Vagina (tissue), 2 donors: ENCODE results near the gene ICAM5. TPM values are rescaled to one million over a fixed set of nuclear protein-coding genes. Genes with fewer than 3 reads are reported as not detected.

Experiments used
- DNase-seq, 2 donors: peaks; one replicate each; pipeline ENCODE4 v3.0.0-alpha.2; 2017; ENCODE audit errors: extremely low spot score in 2 of 2
- H3K27ac ChIP-seq: fragments of 200-600 bp; sonication (generic); one replicate; pipeline ENCODE4 v1.5.1; 2019
- H3K27me3 ChIP-seq: fragments of 200-600 bp; sonication (generic); one replicate; pipeline ENCODE4 v1.5.1; 2019
- H3K36me3 ChIP-seq, 2 donors: fragments of 200-600 bp; sonication (generic); one replicate each; pipeline ENCODE4 v1.5.1; 2017 to 2019
- H3K4me1 ChIP-seq: fragments of 200-600 bp; sonication (generic); one replicate; pipeline ENCODE4 v1.5.1; 2019
- H3K4me3 ChIP-seq, 2 donors: fragments of 200-600 bp; sonication (generic); 1 replicate in 1 of 2; 2 replicates in 1 of 2; pipeline ENCODE4 v1.5.1; 2016 to 2019
- H3K9me3 ChIP-seq: fragments of 200-600 bp; sonication (generic); one replicate; pipeline ENCODE4 v1.5.1; 2019
- CTCF ChIP-seq, 3 experiments: fragments of 450-650 bp in 2 of 3; fragments of 200-600 bp in 1 of 3; sonication (generic) in 1 of 3; IDR thresholded peaks; one replicate each; pipeline ENCODE4 v1.5.1; 2017 to 2019; ENCODE audit warnings: antibody characterized with exemption in 3 of 3, mild to moderate bottlenecking in 2 of 3, moderate library complexity in 2 of 3
- POLR2A ChIP-seq, 2 donors: fragments of 450-650 bp; IDR thresholded peaks; one replicate each; pipeline ENCODE4 v1.6.1; 2017; ENCODE audit warnings: antibody characterized with exemption in 2 of 2, mild to moderate bottlenecking in 2 of 2, moderate library complexity in 2 of 2
- POLR2AphosphoS5 ChIP-seq, 2 donors: sonication (generic); formaldehyde crosslinking; IDR thresholded peaks; one replicate each; pipeline ENCODE4 v1.9.0; 2017; ENCODE audit warnings: antibody characterized with exemption in 2 of 2, mild to moderate bottlenecking in 2 of 2, low read depth in 1 of 2; ENCODE audit not compliant: insufficient read depth in 1 of 2
- intact Hi-C: fragments of 100-400 bp; cut with DNase I; formaldehyde crosslinking; loops from one replicate; pipeline ENCODE4 v1.15.1; 2023
- total RNA-seq: library from RNA; depleted of rRNA; stranded (reverse); fragments of >200 nt; gene quantifications from one replicate; pipeline ENCODE4 v1.2.3, GENCODE V29; 2016

ICAM5 gene
- total RNA-seq, 1 donor from 2014 or later, result 2.0 TPM

- H3K9me3 ChIP-seq, result no peaks in the 10 kb centered on the region
- no peaks in the 10 kb centered on the region for H3K36me3 ChIP-seq
- intact Hi-C loops, result no loop called here
- DNase-seq, result no peak
- no peaks in the 10 kb centered on the region for H3K27me3 ChIP-seq
- H3K4me1 ChIP-seq, result no peaks in the 10 kb centered on the region
- H3K4me3 ChIP-seq, result no peak overlapping the region
- TF ChIP-seq POLR2A (IDR thresholded peaks at IDR 0.05), result no peak
- TF ChIP-seq POLR2AphosphoS5 (IDR thresholded peaks at IDR 0.05; ENCODE audit: insufficient read depth in 1 of 2, low read depth in 1 of 2), result no peak
- H3K27ac ChIP-seq, result no peak overlapping the region
These were observed 15.5 kb downstream of the ICAM5 start for GRCh38 chr19:10305139-10305806.

DNA sequence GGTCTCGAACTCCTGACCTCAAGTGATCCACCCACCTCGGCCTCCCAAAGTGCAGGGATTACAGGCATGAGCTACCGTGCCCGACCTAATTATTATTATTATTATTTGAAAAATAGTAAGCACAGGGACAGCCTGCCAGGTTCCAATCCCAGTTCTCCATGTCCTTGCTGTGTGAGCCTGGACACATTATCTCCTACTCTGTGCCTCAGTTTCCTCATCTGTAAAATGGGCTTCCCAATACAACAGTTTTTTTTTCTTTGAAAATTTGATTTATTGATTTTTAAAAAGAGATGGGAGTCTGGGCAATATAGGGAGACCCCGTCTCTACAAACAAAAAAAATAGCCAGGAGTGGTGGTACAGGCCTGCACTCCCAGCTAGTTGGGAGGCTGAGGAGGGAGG, 16.6 kb downstream of the ICAM5 start:
- no peaks in the 10 kb centered on the region for H3K27me3 ChIP-seq
- no peaks in the 10 kb centered on the region for H3K4me1 ChIP-seq
- no peak for TF ChIP-seq CTCF (IDR thresholded peaks at IDR 0.05)
- no peak for TF ChIP-seq POLR2A (IDR thresholded peaks at IDR 0.05)
- TF ChIP-seq POLR2AphosphoS5 (IDR thresholded peaks at IDR 0.05; ENCODE audit: insufficient read depth in 1 of 2, low read depth in 1 of 2), result no peak
- H3K36me3 ChIP-seq, result no peaks in the 10 kb centered on the region
- no peaks in the 10 kb centered on the region for H3K9me3 ChIP-seq
- H3K4me3 ChIP-seq, result no peak overlapping the region
- intact Hi-C loops, result no loop called here
- no peak for DNase-seq
- no peak overlapping the region for H3K27ac ChIP-seq

- H3K27me3 ChIP-seq, result no peaks in the 10 kb centered on the region
- DNase-seq, result no peak
- no peak for TF ChIP-seq POLR2A (IDR thresholded peaks at IDR 0.05)
- no peak for TF ChIP-seq CTCF (IDR thresholded peaks at IDR 0.05)
- TF ChIP-seq POLR2AphosphoS5 (IDR thresholded peaks at IDR 0.05; ENCODE audit: insufficient read depth in 1 of 2, low read depth in 1 of 2), result no peak
- intact Hi-C loops, result no loop called here
- H3K4me1 ChIP-seq, result no peaks in the 10 kb centered on the region
- no peaks in the 10 kb centered on the region for H3K36me3 ChIP-seq
- H3K9me3 ChIP-seq, result no peaks in the 10 kb centered on the region
- no peak within 1 kb of the TSS for H3K27ac ChIP-seq
- no peak within 1 kb of the TSS for H3K4me3 ChIP-seq
These were observed 19.7 kb downstream of the ICAM5 start, which contains the start of gene ZGLP1 for GRCh38 chr19:10309423-10309822. Gene ZGLP1 (minus strand): TSS chr19:10309815.

- H3K9me3 ChIP-seq, result no peaks in the 10 kb centered on the region
- H3K27me3 ChIP-seq, result no peaks in the 10 kb centered on the region
- DNase-seq, result no peak
- intact Hi-C loops, result no loop called here
- H3K4me1 ChIP-seq, result peaks cover 16% of the 10 kb centered on the region
- H3K4me3 ChIP-seq, result peak within 1 kb of the TSS; percentile 76 to 81
- H3K27ac ChIP-seq, result peak within 1 kb of the TSS; percentile 72
- peaks cover 0 to 27% of the 10 kb centered on the region in 2 donors for H3K36me3 ChIP-seq
- no peak for TF ChIP-seq CTCF (IDR thresholded peaks at IDR 0.05)
- TF ChIP-seq POLR2AphosphoS5 (IDR thresholded peaks at IDR 0.05; ENCODE audit: insufficient read depth in 1 of 2, low read depth in 1 of 2), result peak; percentile 45 to 87
- no peak for TF ChIP-seq POLR2A (IDR thresholded peaks at IDR 0.05)
These were observed 25.8 kb downstream of the ICAM5 start, which contains the start of gene FDX2 for GRCh38 chr19:10315335-10316214. Gene FDX2 (minus strand): TSS chr19:10316015. CDS start chr19:10315996, 19 bp downstream.

DNA sequence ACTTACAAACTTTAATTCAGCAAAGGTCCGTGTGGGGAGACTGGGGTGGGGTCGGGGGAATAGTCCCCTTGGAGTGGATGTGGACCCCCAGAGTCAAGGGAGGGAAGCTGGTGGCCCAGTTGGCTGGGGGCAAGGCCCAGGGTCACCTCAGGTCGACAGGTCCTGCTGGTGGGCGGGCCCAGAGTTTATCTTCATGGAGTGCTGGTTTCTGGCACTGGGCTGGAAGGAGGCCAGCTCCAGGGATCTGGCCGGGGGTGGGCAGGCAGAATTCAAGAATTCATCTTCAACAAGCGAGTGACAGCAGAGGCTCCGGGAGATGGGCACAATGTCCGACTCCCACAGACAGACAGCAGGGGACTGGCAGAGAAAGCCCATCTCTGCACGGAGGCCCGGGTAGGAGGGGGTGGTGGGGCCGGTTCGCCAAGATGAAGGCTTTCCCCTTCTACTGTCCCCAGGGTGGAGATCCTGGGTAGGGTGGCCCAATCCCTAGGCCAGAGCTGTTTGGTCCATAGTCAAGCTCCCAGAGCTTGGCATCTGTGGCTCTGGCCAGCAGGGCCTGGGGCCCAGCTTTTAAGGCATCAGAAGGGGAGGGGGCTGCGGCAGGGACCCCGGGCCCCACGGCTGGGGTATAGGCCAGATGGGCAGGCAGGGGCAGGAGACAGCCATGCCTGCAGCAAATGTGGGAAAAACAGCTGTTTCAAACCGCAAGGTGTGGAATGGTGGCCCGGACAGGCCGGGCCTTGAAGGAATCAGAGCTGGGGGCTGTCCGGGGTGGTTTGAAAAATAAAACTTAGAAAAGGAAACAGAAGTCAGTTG, 26.7 kb downstream of the ICAM5 start:
- DNase-seq, result no peak
- intact Hi-C loops, result no loop called here
- TF ChIP-seq POLR2AphosphoS5 (IDR thresholded peaks at IDR 0.05; ENCODE audit: insufficient read depth in 1 of 2, low read depth in 1 of 2) (no peak), POLR2A (IDR thresholded peaks at IDR 0.05) (no peak), CTCF (IDR thresholded peaks at IDR 0.05) (no peak)
- peaks cover 0 to 36% of the 10 kb centered on the region in 2 donors for H3K36me3 ChIP-seq
- H3K4me1 ChIP-seq, result peaks cover 16% of the 10 kb centered on the region
- H3K9me3 ChIP-seq, result no peaks in the 10 kb centered on the region
- H3K27me3 ChIP-seq, result no peaks in the 10 kb centered on the region
- peak overlapping the region; percentile 76 to 81 for H3K4me3 ChIP-seq
- H3K27ac ChIP-seq, result peak overlapping the region; percentile 72
